NB4 (cell line): ENCODE data around the gene VPS35.
A peak's percentile ranks its signal among the peaks of the same experiment; 100 is the strongest.

Experiments
- DNase-seq: peaks from one replicate; pipeline ENCODE4 v3.0.0; 2010; ENCODE audit warnings: low read depth
- H3K4me3 ChIP-seq: one replicate; pipeline ENCODE4 v1.5.1; 2011; ENCODE audit warnings: mild to moderate bottlenecking, low read depth, low read length, moderate library complexity
- MYC ChIP-seq: IDR thresholded peaks from 2 replicates; pipeline ENCODE4 v1.6.1; 2011; ENCODE audit warnings: low read depth, low read length
- POLR2A ChIP-seq: IDR thresholded peaks from 2 replicates; pipeline ENCODE4 v1.6.1; 2011; ENCODE audit warnings: mild to moderate bottlenecking; ENCODE audit not compliant: insufficient read length; ENCODE audit errors: extremely low read depth
- TF ChIP-seq, protein P1 (sequence below): IDR thresholded peaks from 2 replicates; pipeline ENCODE4 v1.6.1; 2011; ENCODE audit warnings: low read depth, low read length
- TF ChIP-seq, protein P2 (sequence below): IDR thresholded peaks from one replicate; pipeline ENCODE4 v1.5.1; 2012; ENCODE audit warnings: low read depth, low read length

Gene VPS35

DNA sequence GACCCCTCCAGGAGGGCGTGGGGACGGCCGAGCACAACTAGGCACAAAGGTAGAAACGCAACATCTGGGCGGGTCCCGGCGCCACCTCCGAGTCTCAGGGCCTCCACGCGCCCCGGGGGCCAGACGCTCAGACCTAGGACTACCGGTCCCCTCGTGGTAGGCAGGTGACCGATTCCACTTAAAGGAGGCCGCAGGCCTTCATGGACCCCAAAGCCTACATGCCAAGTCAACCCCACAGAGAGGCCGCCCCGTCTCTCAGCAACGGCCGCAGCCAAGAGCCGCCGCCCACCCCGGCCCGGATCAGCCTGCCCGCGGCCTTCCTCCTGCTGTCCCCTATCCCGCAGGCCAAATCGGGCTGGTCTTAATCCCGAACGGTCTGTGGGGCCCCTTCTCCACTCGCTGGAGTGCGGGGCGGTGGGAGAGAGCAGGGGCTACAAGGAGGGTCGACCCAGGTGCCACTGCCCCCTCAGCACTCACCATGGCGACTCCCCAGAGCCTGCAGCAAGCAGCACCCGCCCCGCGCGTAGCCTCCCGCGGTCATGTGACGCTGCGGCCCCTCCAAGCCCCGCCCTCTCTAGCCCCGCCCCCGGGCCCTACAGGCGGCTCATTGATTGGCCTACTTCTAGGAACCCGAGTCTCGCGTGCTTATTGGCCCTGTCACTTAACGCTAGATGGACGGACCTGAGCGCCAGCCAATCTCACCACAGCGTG is at the start of gene VPS35:
TSS of gene VPS35 (minus strand) at position 525 of the 711 bp plus-strand sequence. CDS start at position 480, 45 bp downstream.
- peak; percentile 9; the same call in 1 of the 2 replicates for TF ChIP-seq MYC
- peak; percentile 70 for TF ChIP-seq POLR2A
- TF ChIP-seq, protein P1, sequence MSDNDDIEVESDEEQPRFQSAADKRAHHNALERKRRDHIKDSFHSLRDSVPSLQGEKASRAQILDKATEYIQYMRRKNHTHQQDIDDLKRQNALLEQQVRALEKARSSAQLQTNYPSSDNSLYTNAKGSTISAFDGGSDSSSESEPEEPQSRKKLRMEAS: peak; percentile 53
- TF ChIP-seq, protein P2, sequence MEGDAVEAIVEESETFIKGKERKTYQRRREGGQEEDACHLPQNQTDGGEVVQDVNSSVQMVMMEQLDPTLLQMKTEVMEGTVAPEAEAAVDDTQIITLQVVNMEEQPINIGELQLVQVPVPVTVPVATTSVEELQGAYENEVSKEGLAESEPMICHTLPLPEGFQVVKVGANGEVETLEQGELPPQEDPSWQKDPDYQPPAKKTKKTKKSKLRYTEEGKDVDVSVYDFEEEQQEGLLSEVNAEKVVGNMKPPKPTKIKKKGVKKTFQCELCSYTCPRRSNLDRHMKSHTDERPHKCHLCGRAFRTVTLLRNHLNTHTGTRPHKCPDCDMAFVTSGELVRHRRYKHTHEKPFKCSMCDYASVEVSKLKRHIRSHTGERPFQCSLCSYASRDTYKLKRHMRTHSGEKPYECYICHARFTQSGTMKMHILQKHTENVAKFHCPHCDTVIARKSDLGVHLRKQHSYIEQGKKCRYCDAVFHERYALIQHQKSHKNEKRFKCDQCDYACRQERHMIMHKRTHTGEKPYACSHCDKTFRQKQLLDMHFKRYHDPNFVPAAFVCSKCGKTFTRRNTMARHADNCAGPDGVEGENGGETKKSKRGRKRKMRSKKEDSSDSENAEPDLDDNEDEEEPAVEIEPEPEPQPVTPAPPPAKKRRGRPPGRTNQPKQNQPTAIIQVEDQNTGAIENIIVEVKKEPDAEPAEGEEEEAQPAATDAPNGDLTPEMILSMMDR: no peak
- peak within 1 kb of the TSS; percentile 98 for H3K4me3 ChIP-seq
- peak; percentile 99 for DNase-seq

DNA sequence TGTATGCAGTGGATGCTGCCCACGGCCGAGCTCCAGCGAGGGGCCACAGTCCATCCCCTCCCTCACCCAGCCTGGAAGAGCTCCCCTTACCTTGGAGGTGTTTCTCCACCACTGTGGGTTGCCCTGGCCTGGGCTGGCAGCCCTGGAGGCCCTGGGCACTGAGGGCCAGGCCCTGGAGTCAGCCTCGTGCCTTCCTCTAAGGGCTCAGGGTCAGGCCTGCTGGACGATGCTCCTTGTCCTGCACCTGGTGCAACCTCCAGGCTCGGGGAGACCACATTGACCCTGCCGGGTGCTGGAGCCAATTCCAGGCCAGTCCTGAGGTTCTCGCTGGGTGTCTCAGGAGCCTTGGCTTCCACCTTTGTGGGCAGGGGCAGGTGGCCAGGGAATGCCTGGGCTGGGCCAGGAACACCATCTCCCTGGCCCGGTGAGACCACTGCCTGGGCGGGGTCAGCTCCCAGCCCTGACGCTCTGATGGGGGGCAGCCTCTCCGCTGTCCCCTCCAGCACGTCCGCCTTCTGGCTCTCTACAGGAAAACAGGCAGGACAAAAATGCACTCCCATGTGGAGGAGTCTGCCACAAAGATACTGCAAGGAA is 48.7 kb upstream of the VPS35 start:
- no peak overlapping the region for H3K4me3 ChIP-seq
- DNase-seq: no peak
- TF ChIP-seq POLR2A (no peak), MYC (no peak)
- TF ChIP-seq, protein P2: no peak
- TF ChIP-seq, protein P1: no peak

DNA sequence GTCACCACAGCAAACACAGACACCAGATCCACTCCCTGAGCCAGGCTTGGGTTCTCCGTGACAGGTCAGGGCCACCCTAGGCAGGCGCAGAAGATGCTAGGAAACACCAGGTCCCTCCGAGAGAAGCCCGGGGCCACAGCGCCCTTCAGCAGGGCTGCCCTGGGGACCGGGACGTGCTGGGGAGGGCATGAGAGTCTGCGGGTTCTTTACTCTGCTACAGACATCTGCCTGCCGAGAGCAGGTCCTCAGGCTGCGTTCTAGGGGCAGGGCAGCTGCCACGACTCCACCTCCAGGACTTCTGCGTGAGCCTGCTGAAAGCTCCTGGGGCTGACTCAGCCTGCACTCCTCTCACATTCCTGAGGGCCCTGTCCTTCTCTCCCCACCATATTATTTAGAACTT is 47.7 kb upstream of the VPS35 start:
- DNase-seq: no peak
- H3K4me3 ChIP-seq: no peak overlapping the region
- no peak for TF ChIP-seq MYC
- TF ChIP-seq, protein P2: no peak
- no peak for TF ChIP-seq POLR2A
- TF ChIP-seq, protein P1: no peak

DNA sequence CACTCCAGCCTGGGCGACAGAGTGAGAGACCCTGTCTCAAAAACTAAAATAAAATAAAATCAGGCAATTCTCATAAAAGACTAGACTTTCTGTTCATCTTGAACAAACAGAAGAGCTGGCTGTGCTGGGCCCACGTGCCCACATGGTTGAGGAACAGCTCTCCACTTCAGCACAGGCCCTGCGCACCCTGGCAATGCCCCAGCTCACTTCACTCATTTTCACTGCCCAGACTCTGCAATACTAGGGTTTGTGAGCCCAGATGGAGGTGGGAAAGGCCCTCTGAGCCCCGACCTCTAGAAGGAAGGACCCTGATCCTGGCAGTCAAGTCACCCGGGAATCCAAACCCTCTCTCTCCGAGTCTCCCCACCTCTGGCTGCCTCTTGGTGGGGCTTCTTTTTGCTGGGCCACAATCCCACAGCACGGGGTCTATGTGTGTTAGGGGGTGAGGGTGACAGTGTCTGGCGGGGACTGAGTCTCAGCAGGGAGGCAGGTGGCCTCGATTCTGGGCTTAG is 44.4 kb upstream of the VPS35 start:
- no peak for TF ChIP-seq POLR2A
- TF ChIP-seq, protein P1: no peak
- TF ChIP-seq, protein P2: no peak
- TF ChIP-seq MYC: no peak

DNA sequence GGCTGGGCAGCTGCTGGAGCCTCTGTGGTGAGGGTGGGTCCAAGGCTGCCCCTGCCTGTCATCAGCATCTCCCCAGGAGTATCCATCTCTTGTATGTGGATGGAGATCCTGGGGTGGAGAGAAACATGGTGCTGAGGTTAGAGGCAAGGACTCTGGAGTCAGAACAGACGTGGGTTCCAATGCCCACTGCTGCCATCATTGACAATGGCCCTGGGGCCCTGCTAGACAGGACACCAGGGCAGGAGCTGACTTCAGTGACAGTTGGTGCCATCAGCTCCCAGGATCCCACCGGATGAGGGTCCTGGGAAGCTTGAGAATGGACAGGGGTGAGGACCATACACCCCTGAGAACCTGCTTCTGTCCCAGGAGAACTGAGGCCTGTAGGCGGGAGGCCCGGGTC is 43.6 kb upstream of the VPS35 start:
- H3K4me3 ChIP-seq: no peak overlapping the region
- no peak for DNase-seq
- TF ChIP-seq, protein P1: no peak
- no peak for TF ChIP-seq POLR2A
- TF ChIP-seq MYC: no peak
- TF ChIP-seq, protein P2: no peak

More for the DNA sequence above, 44.4 kb upstream of the VPS35 start:
- no peak overlapping the region for H3K4me3 ChIP-seq
- DNase-seq: no peak
